HepG2 (cell line): Measurements from ENCODE around the gene PSMB11. TPM values are rescaled to one million over a fixed set of nuclear protein-coding genes. Genes with fewer than 3 reads are reported as not detected.

Experiments
- FOSL2 ChIP-seq: sonication (generic); formaldehyde crosslinking; IDR thresholded peaks from 2 replicates; pipeline ENCODE4 v1.4.0; 2020; ENCODE audit warnings: missing genetic modification reagents
- GATA4 ChIP-seq: sonication (generic); IDR thresholded peaks from 2 replicates; pipeline ENCODE4 v1.6.1; 2016; ENCODE audit warnings: antibody characterized with exemption, low read depth, borderline replicate concordance
- HDAC2 ChIP-seq: sonication (generic); formaldehyde crosslinking; IDR thresholded peaks from 2 replicates; pipeline ENCODE4 v1.4.0; 2020; ENCODE audit warnings: missing genetic modification reagents
- HNF4A ChIP-seq: sonication (generic); formaldehyde crosslinking; IDR thresholded peaks from 2 replicates; pipeline ENCODE4 v1.4.0; 2020; ENCODE audit warnings: missing genetic modification reagents
- JARID2 ChIP-seq: sonication (generic); formaldehyde crosslinking; IDR thresholded peaks from 2 replicates; pipeline ENCODE4 v1.8.1; 2023; ENCODE audit warnings: missing genetic modification reagents, inconsistent platforms; ENCODE audit not compliant: insufficient replicate concordance
- KMT2A ChIP-seq: sonication (generic); formaldehyde crosslinking; IDR thresholded peaks from 2 replicates; pipeline ENCODE4 v1.4.0; 2020; ENCODE audit warnings: missing genetic modification reagents
- NFE2L1 ChIP-seq: sonication (generic); formaldehyde crosslinking; IDR thresholded peaks from 2 replicates; pipeline ENCODE4 v1.4.0; 2020; ENCODE audit warnings: missing genetic modification reagents, mild to moderate bottlenecking, borderline replicate concordance
- NR2F6 ChIP-seq, 2 experiments: IDR thresholded peaks; 2 replicates each; pipeline ENCODE4 v1.6.1; 2016; ENCODE audit warnings: antibody characterized with exemption in 1 of 2, mild to moderate bottlenecking in 1 of 2
- RFX5 ChIP-seq: IDR thresholded peaks from 2 replicates; pipeline ENCODE4 v1.6.1; 2011; ENCODE audit warnings: low read depth, low read length, improper control_type of control experiment
- SOX13 ChIP-seq, 3 experiments: fragments of 450-650 bp in 1 of 3; sonication (generic) in 1 of 3; formaldehyde crosslinking in 1 of 3; IDR thresholded peaks in 2 of 3; conservative IDR thresholded peaks in 1 of 3; 2 replicates each; pipeline versions ENCODE4 v1.5.0 to v1.6.1; 2016 to 2020; ENCODE audit warnings: antibody characterized with exemption in 1 of 3, mild to moderate bottlenecking in 1 of 3, missing compliant biosample characterization in 1 of 3, missing genetic modification reagents in 1 of 3, moderate library complexity in 1 of 3
- ZFX ChIP-seq: sonication (generic); formaldehyde crosslinking; IDR thresholded peaks from 2 replicates; pipeline ENCODE4 v1.4.0; 2020; ENCODE audit warnings: mild to moderate bottlenecking, low read depth, missing genetic modification reagents, moderate library complexity
- ZFYVE20 ChIP-seq: sonication (generic); formaldehyde crosslinking; IDR thresholded peaks from 2 replicates; pipeline ENCODE4 v1.8.0; 2023; ENCODE audit warnings: low read depth, mild to moderate bottlenecking, moderate library complexity, missing genetic modification reagents, borderline replicate concordance
- ZNF317 ChIP-seq: sonication (generic); formaldehyde crosslinking; IDR thresholded peaks from 2 replicates; pipeline ENCODE4 v1.5.0; 2020; ENCODE audit warnings: mild to moderate bottlenecking, missing genetic modification reagents
- ZNF501 ChIP-seq: sonication (generic); formaldehyde crosslinking; IDR thresholded peaks from 2 replicates; pipeline ENCODE4 v1.5.1; 2020; ENCODE audit warnings: mild to moderate bottlenecking, moderate library complexity, missing genetic modification reagents
- ZNF577 ChIP-seq: sonication (generic); formaldehyde crosslinking; IDR thresholded peaks from 2 replicates; pipeline ENCODE4 v1.4.0; 2020; ENCODE audit warnings: mild to moderate bottlenecking, low read depth, missing genetic modification reagents, borderline replicate concordance
- ZNF703 ChIP-seq: sonication (generic); formaldehyde crosslinking; IDR thresholded peaks from 2 replicates; pipeline ENCODE4 v1.5.1; 2020; ENCODE audit warnings: missing genetic modification reagents, mild to moderate bottlenecking, moderate library complexity, borderline replicate concordance
- ZNF746 ChIP-seq: sonication (generic); formaldehyde crosslinking; IDR thresholded peaks from 2 replicates; pipeline ENCODE4 v1.8.0; 2022; ENCODE audit warnings: mild to moderate bottlenecking, missing genetic modification reagents
- ZSCAN20 ChIP-seq: sonication (generic); formaldehyde crosslinking; IDR thresholded peaks from 2 replicates; pipeline ENCODE4 v1.4.0; 2020; ENCODE audit warnings: missing genetic modification reagents, mild to moderate bottlenecking, borderline replicate concordance
- polyA plus RNA-seq, 8 experiments: library from polyadenylated mRNA; depleted of rRNA in 3 of 8; stranded (reverse) in 7 of 8; unstranded in 1 of 8; fragments of >200 nt; fragmentation: Illumina TruSeq in 4 of 8; extraction: Trizol in 4 of 8; gene quantifications; 2 replicates each; pipeline versions ENCODE4 v1.2.1 to v1.2.3, GENCODE V29; 2011 to 2016; ENCODE audit warnings: low read depth in 4 of 8, missing spikeins in 1 of 8, mixed read lengths in 1 of 8; ENCODE audit not compliant: insufficient read depth in 1 of 8
- total RNA-seq, 5 experiments: library from RNA; depleted of rRNA; stranded (reverse); fragments of >200 nt; fragmentation: Illumina TruSeq; extraction: Trizol; gene quantifications; 2 replicates each; pipeline ENCODE4 v1.2.3, GENCODE V29; 2016; ENCODE audit warnings: low read depth in 1 of 5
- TF ChIP-seq, protein P1 (sequence below): sonication (generic); formaldehyde crosslinking; IDR thresholded peaks from 2 replicates; pipeline ENCODE4 v1.4.0; 2020; ENCODE audit warnings: missing genetic modification reagents
- TF ChIP-seq, protein P2 (sequence below): sonication (generic); formaldehyde crosslinking; IDR thresholded peaks from 2 replicates; pipeline ENCODE4 v1.8.0; 2022; ENCODE audit warnings: mild to moderate bottlenecking, missing genetic modification reagents
- TF ChIP-seq, protein P3 (sequence below): sonication (generic); formaldehyde crosslinking; IDR thresholded peaks from 2 replicates; pipeline ENCODE4 v1.8.1; 2023; ENCODE audit warnings: mild to moderate bottlenecking, missing genetic modification reagents

Gene PSMB11
- total and polyA plus RNA-seq, 2 of the 13 experiments (the other 11 are each of a cell fraction or from before 2014, with no cell fraction given), result not detected

DNA sequence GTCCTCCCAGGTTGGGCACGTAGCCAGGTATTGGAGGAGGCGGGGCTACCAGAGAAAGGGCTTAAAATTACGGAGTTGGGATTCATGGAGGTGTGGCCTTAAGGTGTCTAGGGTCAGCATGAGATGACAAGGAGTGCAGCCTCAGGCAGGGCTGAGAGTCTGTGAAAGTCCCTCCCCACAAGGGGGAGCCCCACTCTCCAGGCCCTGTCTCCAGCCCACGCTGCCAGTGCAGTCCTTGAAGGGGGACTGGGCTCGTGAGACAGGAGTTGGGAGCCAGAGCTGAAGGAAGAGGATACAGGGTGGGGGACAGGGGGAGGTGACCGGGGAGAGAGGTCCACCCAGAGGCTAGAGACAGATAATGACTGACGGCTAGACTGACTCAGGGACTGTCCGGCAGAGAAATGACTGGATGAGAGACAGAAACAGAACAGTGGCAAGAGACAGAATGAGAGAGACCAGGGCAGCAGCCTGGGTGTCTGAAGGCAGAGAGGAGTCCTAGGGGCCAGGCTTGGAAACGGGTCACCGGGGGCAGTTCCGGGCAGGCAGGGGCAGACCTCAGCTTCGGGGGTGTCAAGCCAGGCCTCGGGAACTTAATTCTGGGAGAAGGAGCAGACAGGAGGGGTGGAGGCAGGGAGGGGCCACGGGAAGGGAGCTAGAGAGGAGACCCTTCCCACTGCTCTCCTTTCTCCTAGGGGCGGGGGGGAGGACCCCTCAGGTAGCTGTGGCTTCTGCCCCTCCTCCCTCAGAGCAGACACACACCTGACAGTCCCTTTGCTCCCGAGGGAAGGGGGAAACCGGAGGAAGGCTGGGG lies 14.3 kb downstream of the PSMB11 start (continued):
- TF ChIP-seq, protein P1, sequence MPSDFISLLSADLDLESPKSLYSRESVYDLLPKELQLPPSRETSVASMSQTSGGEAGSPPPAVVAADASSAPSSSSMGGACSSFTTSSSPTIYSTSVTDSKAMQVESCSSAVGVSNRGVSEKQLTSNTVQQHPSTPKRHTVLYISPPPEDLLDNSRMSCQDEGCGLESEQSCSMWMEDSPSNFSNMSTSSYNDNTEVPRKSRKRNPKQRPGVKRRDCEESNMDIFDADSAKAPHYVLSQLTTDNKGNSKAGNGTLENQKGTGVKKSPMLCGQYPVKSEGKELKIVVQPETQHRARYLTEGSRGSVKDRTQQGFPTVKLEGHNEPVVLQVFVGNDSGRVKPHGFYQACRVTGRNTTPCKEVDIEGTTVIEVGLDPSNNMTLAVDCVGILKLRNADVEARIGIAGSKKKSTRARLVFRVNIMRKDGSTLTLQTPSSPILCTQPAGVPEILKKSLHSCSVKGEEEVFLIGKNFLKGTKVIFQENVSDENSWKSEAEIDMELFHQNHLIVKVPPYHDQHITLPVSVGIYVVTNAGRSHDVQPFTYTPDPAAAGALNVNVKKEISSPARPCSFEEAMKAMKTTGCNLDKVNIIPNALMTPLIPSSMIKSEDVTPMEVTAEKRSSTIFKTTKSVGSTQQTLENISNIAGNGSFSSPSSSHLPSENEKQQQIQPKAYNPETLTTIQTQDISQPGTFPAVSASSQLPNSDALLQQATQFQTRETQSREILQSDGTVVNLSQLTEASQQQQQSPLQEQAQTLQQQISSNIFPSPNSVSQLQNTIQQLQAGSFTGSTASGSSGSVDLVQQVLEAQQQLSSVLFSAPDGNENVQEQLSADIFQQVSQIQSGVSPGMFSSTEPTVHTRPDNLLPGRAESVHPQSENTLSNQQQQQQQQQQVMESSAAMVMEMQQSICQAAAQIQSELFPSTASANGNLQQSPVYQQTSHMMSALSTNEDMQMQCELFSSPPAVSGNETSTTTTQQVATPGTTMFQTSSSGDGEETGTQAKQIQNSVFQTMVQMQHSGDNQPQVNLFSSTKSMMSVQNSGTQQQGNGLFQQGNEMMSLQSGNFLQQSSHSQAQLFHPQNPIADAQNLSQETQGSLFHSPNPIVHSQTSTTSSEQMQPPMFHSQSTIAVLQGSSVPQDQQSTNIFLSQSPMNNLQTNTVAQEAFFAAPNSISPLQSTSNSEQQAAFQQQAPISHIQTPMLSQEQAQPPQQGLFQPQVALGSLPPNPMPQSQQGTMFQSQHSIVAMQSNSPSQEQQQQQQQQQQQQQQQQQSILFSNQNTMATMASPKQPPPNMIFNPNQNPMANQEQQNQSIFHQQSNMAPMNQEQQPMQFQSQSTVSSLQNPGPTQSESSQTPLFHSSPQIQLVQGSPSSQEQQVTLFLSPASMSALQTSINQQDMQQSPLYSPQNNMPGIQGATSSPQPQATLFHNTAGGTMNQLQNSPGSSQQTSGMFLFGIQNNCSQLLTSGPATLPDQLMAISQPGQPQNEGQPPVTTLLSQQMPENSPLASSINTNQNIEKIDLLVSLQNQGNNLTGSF (CRISPR knock-in tag), result 0 out of 2 replicates have a peak, but pooled peaks have one; percentile 34
- TF ChIP-seq KMT2A (CRISPR knock-in tag) (peak; percentile 61; the same call in 1 of the 2 replicates), ZNF317 (CRISPR knock-in tag) (no peak), NR2F6 (IDR thresholded peaks at IDR 0.05) (no peak; the same call in 1 of the 2 replicates), NR2F6 (CRISPR knock-in tag; IDR thresholded peaks at IDR 0.05) (peak; percentile 26; the same call in 1 of the 2 replicates), ZFYVE20 (no peak), HNF4A (CRISPR knock-in tag) (no peak), ZFX (peak; percentile 77), ZNF577 (CRISPR knock-in tag) (0 out of 2 replicates have a peak, but pooled peaks have one; percentile 39), HDAC2 (CRISPR knock-in tag) (peak; percentile 82), ZNF703 (CRISPR knock-in tag) (no peak), GATA4 (no peak), SOX13 (IDR thresholded peaks at IDR 0.05) (no peak), SOX13 (CRISPR knock-in tag; conservative IDR thresholded peaks at IDR 0.05 in 1 of 2, IDR thresholded peaks at IDR 0.05 in 1 of 2) (0 out of 4 replicates have a peak, but pooled peaks have one; percentile 5 to 43), JARID2 (CRISPR knock-in tag) (no peak), NFE2L1 (CRISPR knock-in tag) (peak; percentile 82; the same call in 1 of the 2 replicates), RFX5 (peak; percentile 35; the same call in 1 of the 2 replicates), FOSL2 (CRISPR knock-in tag) (peak; percentile 39; the same call in 1 of the 2 replicates), ZSCAN20 (CRISPR knock-in tag) (no peak), ZNF746 (CRISPR knock-in tag) (no peak), ZNF501 (CRISPR knock-in tag) (peak; percentile 85; the same call in 1 of the 2 replicates)
- TF ChIP-seq, protein P2, sequence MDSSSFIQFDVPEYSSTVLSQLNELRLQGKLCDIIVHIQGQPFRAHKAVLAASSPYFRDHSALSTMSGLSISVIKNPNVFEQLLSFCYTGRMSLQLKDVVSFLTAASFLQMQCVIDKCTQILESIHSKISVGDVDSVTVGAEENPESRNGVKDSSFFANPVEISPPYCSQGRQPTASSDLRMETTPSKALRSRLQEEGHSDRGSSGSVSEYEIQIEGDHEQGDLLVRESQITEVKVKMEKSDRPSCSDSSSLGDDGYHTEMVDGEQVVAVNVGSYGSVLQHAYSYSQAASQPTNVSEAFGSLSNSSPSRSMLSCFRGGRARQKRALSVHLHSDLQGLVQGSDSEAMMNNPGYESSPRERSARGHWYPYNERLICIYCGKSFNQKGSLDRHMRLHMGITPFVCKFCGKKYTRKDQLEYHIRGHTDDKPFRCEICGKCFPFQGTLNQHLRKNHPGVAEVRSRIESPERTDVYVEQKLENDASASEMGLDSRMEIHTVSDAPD (CRISPR knock-in tag), result no peak
- TF ChIP-seq, protein P3, sequence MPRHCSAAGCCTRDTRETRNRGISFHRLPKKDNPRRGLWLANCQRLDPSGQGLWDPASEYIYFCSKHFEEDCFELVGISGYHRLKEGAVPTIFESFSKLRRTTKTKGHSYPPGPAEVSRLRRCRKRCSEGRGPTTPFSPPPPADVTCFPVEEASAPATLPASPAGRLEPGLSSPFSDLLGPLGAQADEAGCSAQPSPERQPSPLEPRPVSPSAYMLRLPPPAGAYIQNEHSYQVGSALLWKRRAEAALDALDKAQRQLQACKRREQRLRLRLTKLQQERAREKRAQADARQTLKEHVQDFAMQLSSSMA (CRISPR knock-in tag), result 0 out of 2 replicates have a peak, but pooled peaks have one; percentile 48
